GM12878 (cell line): ENCODE measurements around the gene AKAP17A. TPM values are rescaled to one million over a fixed set of nuclear protein-coding genes. Genes with fewer than 3 reads are reported as not detected.
A peak's percentile ranks its signal among the peaks of the same experiment; 100 is the strongest.

Source experiments
- ATAC-seq: fragments of 200-7000 bp; cut with Tn5 transposase; 3 replicates; pipeline ENCODE4 v1.9.1; 2020; ENCODE audit warnings: mild to moderate bottlenecking, moderate library complexity
- BruUV-seq: library from RNA; stranded (reverse); fragments of 400-500 nt; replicated peaks from 2 replicates; lab custom pipeline; 2021; lab: Mats Ljungman, UMichigan
- CTCF ChIA-PET: fragments of 300-600 bp; sonication (Branson Sonifier 250); formaldehyde crosslinking; extraction: SDS; loops from one replicate; lab custom pipeline; 2021; ENCODE audit warnings: inconsistent platforms; lab: Yijun Ruan, JAX
- POLR2A ChIA-PET: fragments of 350-600 bp; formaldehyde crosslinking; extraction: SDS; loops from one replicate; lab custom pipeline; 2021; ENCODE audit warnings: inconsistent platforms; lab: Charles Lee
- RAD21 ChIA-PET: fragments of 300-600 bp; sonication (Branson Sonifier 250); formaldehyde crosslinking; loops from one replicate; lab custom pipeline; 2023; ENCODE audit warnings: antibody characterized with exemption; ENCODE audit not compliant: unreplicated experiment; lab: Charles Lee
- SMC1A ChIA-PET: fragments of 300-600 bp; sonication (Branson Sonifier 250); formaldehyde crosslinking; loops from one replicate; lab custom pipeline; 2023; ENCODE audit not compliant: unreplicated experiment, uncharacterized antibody; lab: Charles Lee
- DNase-seq: peaks from one replicate; pipeline ENCODE4 v3.0.0-alpha.2; 2011; ENCODE audit warnings: low read depth, low spot score
- FAIRE-seq: peaks from 3 replicates; lab custom pipeline; 2011; peaks lifted over from hg19 to GRCh38; lab: Jason Lieb, UNC
- H2AFZ ChIP-seq: 2 replicates; pipeline ENCODE4 v1.6.0; 2011; ENCODE audit warnings: low read depth, low read length, control low read depth; ENCODE audit not compliant: control insufficient read depth
- H3K27ac ChIP-seq: 2 replicates; pipeline ENCODE4 v1.5.1; 2011; ENCODE audit warnings: control low read depth; ENCODE audit not compliant: control insufficient read depth, insufficient read depth
- H3K27me3 ChIP-seq, 2 experiments: replicated peaks in 1 of 2; 2 replicates each; pipeline versions ENCODE4 v1.6.0 to v1.6.1; 2011; ENCODE audit warnings: low read length in 1 of 2; ENCODE audit not compliant: control insufficient read depth in 2 of 2, insufficient read depth in 2 of 2
- H3K36me3 ChIP-seq, 2 experiments: 2 replicates each; pipeline ENCODE4 v1.5.1; 2011; ENCODE audit warnings: low read length in 1 of 2; ENCODE audit not compliant: control insufficient read depth in 2 of 2, insufficient read depth in 2 of 2
- H3K4me1 ChIP-seq: 2 replicates; pipeline ENCODE4 v1.6.1; 2011; ENCODE audit warnings: mild to moderate bottlenecking, low read length, moderate library complexity, mixed read lengths; ENCODE audit not compliant: control insufficient read depth, insufficient read depth
- H3K4me2 ChIP-seq: 2 replicates; pipeline ENCODE4 v1.6.0; 2011; ENCODE audit warnings: control low read depth; ENCODE audit not compliant: control insufficient read depth, insufficient read depth
- H3K4me3 ChIP-seq: fragments of 200-600 bp; sonication (generic); 2 replicates; pipeline ENCODE4 v1.5.1; 2016
- H3K79me2 ChIP-seq: 2 replicates; pipeline ENCODE4 v1.6.0; 2011; ENCODE audit warnings: low read length; ENCODE audit not compliant: control insufficient read depth, insufficient read depth
- H3K9ac ChIP-seq: 2 replicates; pipeline ENCODE4 v1.8.0; 2011; ENCODE audit warnings: low read length, control low read depth, mixed read lengths; ENCODE audit not compliant: control insufficient read depth, insufficient read depth
- H3K9me3 ChIP-seq: replicated peaks from 3 replicates; pipeline ENCODE4 v1.5.1; 2011; ENCODE audit warnings: mild to moderate bottlenecking, low read length; ENCODE audit not compliant: control insufficient read depth, insufficient read depth
- H4K20me1 ChIP-seq: 2 replicates; pipeline ENCODE4 v1.6.0; 2011; ENCODE audit not compliant: control insufficient read depth, insufficient read depth
- EGR1 ChIP-seq, 2 experiments: IDR thresholded peaks; 1 replicate in 1 of 2; 2 replicates in 1 of 2; pipeline ENCODE4 v1.6.1; 2011 to 2012; ENCODE audit warnings: low read depth in 2 of 2, low read length in 2 of 2, borderline replicate concordance in 1 of 2, mild to moderate bottlenecking in 1 of 2, moderate library complexity in 1 of 2
- EP300 ChIP-seq, 2 experiments: fragments of 150-350 bp in 1 of 2; IDR thresholded peaks; 2 replicates each; pipeline ENCODE4 v1.6.1; 2011 to 2012; ENCODE audit warnings: low read depth in 2 of 2, low read length in 2 of 2, borderline replicate concordance in 1 of 2, improper control_type of control experiment in 1 of 2, inconsistent platforms in 1 of 2; ENCODE audit not compliant: control insufficient read depth in 1 of 2
- HDAC2 ChIP-seq: fragments of 200-600 bp; sonication (generic); IDR thresholded peaks from 2 replicates; pipeline ENCODE4 v1.6.1; 2017
- RAD21 ChIP-seq: IDR thresholded peaks from 2 replicates; pipeline ENCODE4 v1.6.1; 2011; ENCODE audit warnings: mild to moderate bottlenecking, low read depth, low read length, moderate library complexity; ENCODE audit not compliant: insufficient read depth
- RUNX3 ChIP-seq: IDR thresholded peaks from 2 replicates; pipeline ENCODE4 v1.6.1; 2012; ENCODE audit warnings: low read length, inconsistent platforms
- SIX5 ChIP-seq: IDR thresholded peaks from 2 replicates; pipeline ENCODE4 v1.6.1; 2011; ENCODE audit warnings: mild to moderate bottlenecking, low read depth, low read length, moderate library complexity; ENCODE audit not compliant: severe bottlenecking
- SMC3 ChIP-seq: IDR thresholded peaks from 2 replicates; pipeline ENCODE4 v1.6.1; 2011; ENCODE audit warnings: low read length, improper control_type of control experiment, borderline replicate concordance
- TAF1 ChIP-seq: IDR thresholded peaks from 2 replicates; pipeline ENCODE4 v1.6.1; 2011; ENCODE audit warnings: mild to moderate bottlenecking, low read depth, low read length, borderline replicate concordance
- WGBS: methylation state at CpG from one replicate; pipeline ENCODE4 v1.1.6; 2016; ENCODE audit warnings: low lambda C conversion rate; ENCODE audit not compliant: insufficient replicate concordance, insufficient coverage; ENCODE audit errors: missing lambda C conversion rate; 5-methylcytosine and 5-hydroxymethylcytosine counted together
- in situ Hi-C: fragments of 300-500 bp; cut with MboI; formaldehyde crosslinking; loops from 9 replicates; pipeline ENCODE4 v1.14.3; 2018; ENCODE audit warnings: mixed read lengths
- intact Hi-C: fragments of 100-400 bp; cut with micrococcal nuclease; formaldehyde crosslinking; loops from one replicate; pipeline ENCODE4 v1.14.2; 2022; ENCODE audit not compliant: unreplicated experiment
- polyA plus RNA-seq, 11 experiments: library from polyadenylated mRNA; depleted of rRNA in 4 of 11; unstranded in 6 of 11; stranded (reverse) in 5 of 11; fragments of >200 nt; fragmentation: Nextera tagmentation in 4 of 11; fragmentation: Illumina TruSeq in 1 of 11; extraction: Ambion mirVana in 4 of 11; extraction: Trizol in 1 of 11; gene quantifications; 1 replicate in 1 of 11; 2 replicates in 10 of 11; pipeline versions ENCODE4 v1.2.1 to v1.2.3, GENCODE V29; 2011 to 2016; ENCODE audit warnings: inconsistent platforms in 2 of 11, missing spikeins in 2 of 11, low read depth in 1 of 11
- total RNA-seq, 4 experiments: library from RNA; depleted of rRNA in 3 of 4; stranded (reverse); fragments of >200 nt in 3 of 4; fragmentation: Illumina TruSeq in 1 of 4; extraction: Trizol in 1 of 4; gene quantifications; 2 replicates each; pipeline versions ENCODE4 v1.2.1 to v1.2.3, GENCODE V29; 2013 to 2021
- TF ChIP-seq, protein P1 (sequence below), 3 experiments: IDR thresholded peaks in 2 of 3; conservative IDR thresholded peaks in 1 of 3; 2 replicates each; pipeline ENCODE4 v1.5.1; 2011; ENCODE audit warnings: low read depth in 3 of 3, low read length in 3 of 3, mild to moderate bottlenecking in 3 of 3, control low read depth in 2 of 3, moderate library complexity in 2 of 3, inconsistent platforms in 1 of 3, mixed read lengths in 1 of 3; ENCODE audit not compliant: control insufficient read depth in 2 of 3, insufficient read depth in 1 of 3; ENCODE audit errors: extremely low read depth in 1 of 3

AKAP17A gene
- total and polyA plus RNA-seq, 10 of the 15 experiments (the other 5 are each of a cell fraction or from before 2014, with no cell fraction given) = 3.0 to 55.8 (median 25.5) TPM

GRCh38 chrX:1581132-1581531 is 10.3 kb upstream of the AKAP17A start:
- Histone ChIP-seq H3K4me3 (no peak overlapping the region), H2AFZ (no peak overlapping the region), H3K9me3 (no peaks in the 10 kb centered on the region), H3K4me1 (peaks cover 16% of the 10 kb centered on the region), H4K20me1 (no peaks in the 10 kb centered on the region), H3K9ac (no peak overlapping the region), H3K27me3 (no peaks in the 10 kb centered on the region), H3K79me2 (no peaks in the 10 kb centered on the region), H3K27ac (no peak overlapping the region), H3K4me2 (no peak overlapping the region), H3K36me3 (no peaks in the 10 kb centered on the region)
- 18% methylated on average over 4 of the region's 4 CpGs for WGBS
- intact Hi-C loops = loop anchor here (1.0 to 5.0 kb wide), 4 partner anchors 44 to 127 kb away; partner anchors contain the start of gene P2RY8
- no peak for DNase-seq
- SMC1A ChIA-PET = no interaction called here
- no TSS peak for BruUV-seq
- RAD21 ChIA-PET = no interaction called here
- no peak for FAIRE-seq
- CTCF ChIA-PET = no interaction called here
- ATAC-seq = peak; percentile 67
- in situ Hi-C loops = loop anchor here (5.0 kb wide), 1 partner anchor 124 kb away; no protein-coding TSS in a partner anchor
- POLR2A ChIA-PET = no interaction called here
- TF ChIP-seq SIX5 (no peak), RAD21 (peak; percentile 71), SMC3 (peak; percentile 77), HDAC2 (no peak), EP300 (IDR thresholded peaks at IDR 0.05; ENCODE audit: borderline replicate concordance in 1 of 2, control insufficient read depth in 1 of 2, low read depth in 2 of 2, low read length in 2 of 2) (no peak), TAF1 (no peak), RUNX3 (peak; percentile 11; the same call in 1 of the 2 replicates), EGR1 (IDR thresholded peaks at IDR 0.05; ENCODE audit: borderline replicate concordance in 1 of 2, low read depth in 2 of 2, low read length in 2 of 2) (no peak)
- TF ChIP-seq, protein P1, sequence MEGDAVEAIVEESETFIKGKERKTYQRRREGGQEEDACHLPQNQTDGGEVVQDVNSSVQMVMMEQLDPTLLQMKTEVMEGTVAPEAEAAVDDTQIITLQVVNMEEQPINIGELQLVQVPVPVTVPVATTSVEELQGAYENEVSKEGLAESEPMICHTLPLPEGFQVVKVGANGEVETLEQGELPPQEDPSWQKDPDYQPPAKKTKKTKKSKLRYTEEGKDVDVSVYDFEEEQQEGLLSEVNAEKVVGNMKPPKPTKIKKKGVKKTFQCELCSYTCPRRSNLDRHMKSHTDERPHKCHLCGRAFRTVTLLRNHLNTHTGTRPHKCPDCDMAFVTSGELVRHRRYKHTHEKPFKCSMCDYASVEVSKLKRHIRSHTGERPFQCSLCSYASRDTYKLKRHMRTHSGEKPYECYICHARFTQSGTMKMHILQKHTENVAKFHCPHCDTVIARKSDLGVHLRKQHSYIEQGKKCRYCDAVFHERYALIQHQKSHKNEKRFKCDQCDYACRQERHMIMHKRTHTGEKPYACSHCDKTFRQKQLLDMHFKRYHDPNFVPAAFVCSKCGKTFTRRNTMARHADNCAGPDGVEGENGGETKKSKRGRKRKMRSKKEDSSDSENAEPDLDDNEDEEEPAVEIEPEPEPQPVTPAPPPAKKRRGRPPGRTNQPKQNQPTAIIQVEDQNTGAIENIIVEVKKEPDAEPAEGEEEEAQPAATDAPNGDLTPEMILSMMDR (IDR thresholded peaks at IDR 0.05 in 2 of 3, conservative IDR thresholded peaks at IDR 0.05 in 1 of 3; ENCODE audit: control insufficient read depth in 2 of 3, extremely low read depth in 1 of 3, insufficient read depth in 1 of 3, low read depth in 3 of 3, low read length in 3 of 3) = peak; percentile 64 to 82 (median 81)
- TF ChIP-seq, all 136 proteins: peak for 4
